Activated CD8-positive, alpha-beta memory T cell treated with anti-CD3 and anti-CD28 coated beads, Interleukin-2, amount 10 ng/mL, durations not matched to agents 7 days and 5 days (primary cell): ENCODE data around the gene GTF3C2. TPM values are rescaled to one million over a fixed set of nuclear protein-coding genes. Genes with fewer than 3 reads are reported as not detected.
A peak's percentile ranks its signal among the peaks of the same experiment; 100 is the strongest.

Source experiments
- ATAC-seq: fragments of 150-1000 bp; cut with Tn5 transposase; one replicate; pipeline ENCODE4 v1.10.0; 2021; ENCODE audit warnings: moderate library complexity
- CTCF ChIA-PET: fragments of 350-600 bp; sonication (Branson Sonifier 250); formaldehyde crosslinking; loops from one replicate; lab custom pipeline; 2021; ENCODE audit warnings: antibody characterized with exemption; lab: Charles Lee
- DNase-seq: peaks from one replicate; pipeline ENCODE4 v3.0.0-alpha.2; 2020
- H3K27ac Mint-ChIP-seq: one replicate; pipeline ENCODE4 v1.8.0; 2021; ENCODE audit warnings: mild to moderate bottlenecking, mixed read lengths
- H3K27me3 Mint-ChIP-seq: one replicate; pipeline ENCODE4 v1.8.0; 2021; ENCODE audit warnings: mixed read lengths
- H3K36me3 Mint-ChIP-seq: one replicate; pipeline ENCODE4 v1.8.0; 2021; ENCODE audit warnings: mild to moderate bottlenecking, mixed read lengths
- H3K4me1 Mint-ChIP-seq: one replicate; pipeline ENCODE4 v1.8.0; 2021; ENCODE audit warnings: mixed read lengths
- H3K4me3 Mint-ChIP-seq: one replicate; pipeline ENCODE4 v1.8.0; 2021; ENCODE audit warnings: mild to moderate bottlenecking, moderate library complexity, mixed read lengths
- H3K9me3 Mint-ChIP-seq: one replicate; pipeline ENCODE4 v1.8.0; 2022; ENCODE audit warnings: low read depth, mixed read lengths
- total RNA-seq, 2 experiments: library from RNA; stranded (reverse); gene quantifications; one replicate each; pipeline ENCODE4 v1.2.3, GENCODE V29; 2021

Gene GTF3C2
- 10 to 100 TPM; 54.6 to 67.6 TPM for total RNA-seq

GRCh38 chr2:27356382-27357181, at the start of gene GTF3C2:
GTF3C2 (minus strand) TSS chr2:27356764; CDS start chr2:27343554, 13,210 bp downstream.
- Mint-ChIP-seq H3K27me3 (no peaks in the 10 kb centered on the region), H3K4me3 (peak within 1 kb of the TSS; percentile 94), H3K36me3 (peaks cover 13% of the 10 kb centered on the region), H3K4me1 (peaks cover 47% of the 10 kb centered on the region), H3K27ac (peak within 1 kb of the TSS; percentile 99), H3K9me3 (no peaks in the 10 kb centered on the region)
- DNase-seq, result peak; percentile 97
- CTCF ChIA-PET, result interaction anchor here (1.0 to 2.8 kb wide), 4 partner anchors 12 to 327 kb away, joined by 3 to 23 read pairs (median 4); partner anchors contain the start of genes EIF2B4 and PPM1G
- peak; percentile 85 for ATAC-seq

GRCh38 chr2:27400348-27401135, 44.0 kb upstream of the GTF3C2 start:
- Mint-ChIP-seq H3K27ac (peak overlapping the region; percentile 12), H3K4me1 (peaks cover 36% of the 10 kb centered on the region)
- CTCF ChIA-PET, result interaction anchor here (0.7 to 1.9 kb wide), 2 partner anchors 282 to 283 kb away, joined by 3 to 4 read pairs; no protein-coding TSS in a partner anchor

GRCh38 chr2:27398962-27399361, 42.4 kb upstream of the GTF3C2 start:
- Mint-ChIP-seq H3K4me3 (no peak overlapping the region), H3K27ac (peak overlapping the region; percentile 61), H3K4me1 (peaks cover 40% of the 10 kb centered on the region), H3K36me3 (peaks cover 33% of the 10 kb centered on the region), H3K27me3 (no peaks in the 10 kb centered on the region), H3K9me3 (no peaks in the 10 kb centered on the region)
- no peak for ATAC-seq
- DNase-seq, result no peak
- CTCF ChIA-PET, result no interaction called here

More at GRCh38 chr2:27400348-27401135, 44.0 kb upstream of the GTF3C2 start:
- Mint-ChIP-seq H3K4me3 (no peak overlapping the region), H3K36me3 (peaks cover 32% of the 10 kb centered on the region), H3K27me3 (no peaks in the 10 kb centered on the region), H3K9me3 (no peaks in the 10 kb centered on the region)
- ATAC-seq (no peak), DNase-seq (no peak)

- no peak for ATAC-seq
- Mint-ChIP-seq H3K36me3 (peaks cover 43% of the 10 kb centered on the region), H3K27me3 (no peaks in the 10 kb centered on the region), H3K4me3 (no peak overlapping the region), H3K27ac (peak overlapping the region; percentile 23), H3K4me1 (peaks cover 35% of the 10 kb centered on the region), H3K9me3 (no peaks in the 10 kb centered on the region)
- DNase-seq, result no peak
- CTCF ChIA-PET, result no interaction called here
These were observed 36.7 kb upstream of the GTF3C2 start for GRCh38 chr2:27393225-27393624.

- DNase-seq, result no peak
- no peak for ATAC-seq
- H3K4me3 Mint-ChIP-seq, result no peak overlapping the region
- no peaks in the 10 kb centered on the region for H3K27me3 Mint-ChIP-seq
- peak overlapping the region; percentile 58 for H3K27ac Mint-ChIP-seq
- H3K36me3 Mint-ChIP-seq, result peaks cover 42% of the 10 kb centered on the region
- peaks cover 27% of the 10 kb centered on the region for H3K4me1 Mint-ChIP-seq
- CTCF ChIA-PET, result no interaction called here
- H3K9me3 Mint-ChIP-seq, result no peaks in the 10 kb centered on the region
These were observed 34.5 kb upstream of the GTF3C2 start for GRCh38 chr2:27390822-27391679.

- Mint-ChIP-seq H3K4me1 (peaks cover 21% of the 10 kb centered on the region), H3K36me3 (peaks cover 44% of the 10 kb centered on the region), H3K27ac (peak overlapping the region; percentile 84), H3K9me3 (no peaks in the 10 kb centered on the region), H3K27me3 (no peaks in the 10 kb centered on the region), H3K4me3 (peak overlapping the region; percentile 6)
- ATAC-seq, result no peak
- CTCF ChIA-PET, result interaction anchor here (3.4 kb wide), 1 partner anchor 10 kb away, joined by 20 read pairs; the partner anchor contains the start of gene SNX17
- no peak for DNase-seq
These were observed 25.1 kb upstream of the GTF3C2 start for GRCh38 chr2:27381577-27382181.

GRCh38 chr2:27380626-27381545, 24.3 kb upstream of the GTF3C2 start, which contains the start of gene ZNF513:
ZNF513 (minus strand) TSS chr2:27380734; CDS start chr2:27380526, 208 bp downstream.
- CTCF ChIA-PET, result interaction anchor here (1.3 to 3.4 kb wide), 2 partner anchors 10 to 50 kb away, joined by 3 to 20 read pairs; partner anchors contain the start of gene SNX17
- H3K9me3 Mint-ChIP-seq, result no peaks in the 10 kb centered on the region
- H3K27ac Mint-ChIP-seq, result peak within 1 kb of the TSS; percentile 96
- peak; percentile 91 for ATAC-seq
- H3K4me1 Mint-ChIP-seq, result peaks cover 21% of the 10 kb centered on the region
- H3K27me3 Mint-ChIP-seq, result no peaks in the 10 kb centered on the region
- peak within 1 kb of the TSS; percentile 84 for H3K4me3 Mint-ChIP-seq
- peak; percentile 93 for DNase-seq
- peaks cover 46% of the 10 kb centered on the region for H3K36me3 Mint-ChIP-seq

GRCh38 chr2:27379836-27380625, 23.5 kb upstream of the GTF3C2 start:
- no peaks in the 10 kb centered on the region for H3K9me3 Mint-ChIP-seq
- peak overlapping the region; percentile 96 for H3K27ac Mint-ChIP-seq
- peaks cover 21% of the 10 kb centered on the region for H3K4me1 Mint-ChIP-seq
- H3K36me3 Mint-ChIP-seq, result peaks cover 41% of the 10 kb centered on the region
- ATAC-seq (peak; percentile 66), DNase-seq (peak; percentile 81)
- CTCF ChIA-PET, result interaction anchor here (0.9 to 3.4 kb wide), 6 partner anchors 9 to 303 kb away, joined by 3 to 20 read pairs (median 3); partner anchors contain the start of gene SNX17
- no peaks in the 10 kb centered on the region for H3K27me3 Mint-ChIP-seq
- H3K4me3 Mint-ChIP-seq, result peak overlapping the region; percentile 84

GRCh38 chr2:27379383-27379835, 22.8 kb upstream of the GTF3C2 start:
- DNase-seq, result no peak
- Mint-ChIP-seq H3K9me3 (no peaks in the 10 kb centered on the region), H3K27me3 (no peaks in the 10 kb centered on the region), H3K4me1 (peaks cover 24% of the 10 kb centered on the region), H3K36me3 (peaks cover 43% of the 10 kb centered on the region), H3K27ac (peak overlapping the region; percentile 96), H3K4me3 (peak overlapping the region; percentile 84)
- CTCF ChIA-PET, result interaction anchor here (0.9 to 3.4 kb wide), 6 partner anchors 8 to 304 kb away, joined by 3 to 20 read pairs (median 3); partner anchors contain the start of gene SNX17
- no peak for ATAC-seq

GRCh38 chr2:27378809-27379290, 22.3 kb upstream of the GTF3C2 start:
- Mint-ChIP-seq H3K4me1 (peaks cover 24% of the 10 kb centered on the region), H3K9me3 (no peaks in the 10 kb centered on the region), H3K4me3 (peak overlapping the region; percentile 84), H3K27ac (peak overlapping the region; percentile 96), H3K36me3 (peaks cover 42% of the 10 kb centered on the region), H3K27me3 (no peaks in the 10 kb centered on the region)
- no peak for DNase-seq
- ATAC-seq, result no peak
- CTCF ChIA-PET, result interaction anchor here (0.9 to 3.4 kb wide), 3 partner anchors 8 to 99 kb away, joined by 3 to 20 read pairs (median 3); partner anchors contain the start of gene SNX17
